Naive B cell (primary cell): Measurements from ENCODE around the gene ASB2. TPM values are rescaled to one million over a fixed set of nuclear protein-coding genes. Genes with fewer than 3 reads are reported as not detected.

Experiments
- ATAC-seq, 2 donors: fragments of 150-1000 bp; cut with Tn5 transposase; 2 replicates each; pipeline ENCODE4 v1.10.0; 2021; ENCODE audit warnings: low read depth in 2 of 2, mild to moderate bottlenecking in 2 of 2, moderate library complexity in 2 of 2
- DNase-seq: peaks from one replicate; pipeline ENCODE4 v3.0.0; 2022
- H3K27ac Mint-ChIP-seq, 6 donors: one replicate each; pipeline ENCODE4 v1.8.0; 2020 to 2022; ENCODE audit warnings: mild to moderate bottlenecking in 6 of 6, mixed read lengths in 6 of 6, moderate library complexity in 5 of 6, inconsistent platforms in 2 of 6
- H3K27me3 Mint-ChIP-seq, 3 donors: one replicate each; pipeline ENCODE4 v1.8.0; 2021 to 2022; ENCODE audit warnings: mixed read lengths in 3 of 3, mild to moderate bottlenecking in 1 of 3
- H3K36me3 Mint-ChIP-seq, 2 donors: one replicate each; pipeline ENCODE4 v1.8.0; 2020 to 2022; ENCODE audit warnings: mixed read lengths in 2 of 2, inconsistent platforms in 1 of 2, mild to moderate bottlenecking in 1 of 2
- H3K4me1 Mint-ChIP-seq, 3 donors: one replicate each; pipeline ENCODE4 v1.8.0; 2020 to 2022; ENCODE audit warnings: mixed read lengths in 3 of 3, inconsistent platforms in 1 of 3, mild to moderate bottlenecking in 1 of 3, moderate library complexity in 1 of 3
- H3K4me3 Mint-ChIP-seq, 8 donors: one replicate each; pipeline ENCODE4 v1.8.0; 2020 to 2022; ENCODE audit warnings: mild to moderate bottlenecking in 8 of 8, mixed read lengths in 8 of 8, moderate library complexity in 8 of 8, inconsistent platforms in 2 of 8
- H3K9me3 Mint-ChIP-seq, 7 donors: one replicate each; pipeline ENCODE4 v1.8.0; 2020 to 2022; ENCODE audit warnings: mixed read lengths in 7 of 7, mild to moderate bottlenecking in 5 of 7, inconsistent platforms in 2 of 7, moderate library complexity in 1 of 7
- polyA plus RNA-seq, 6 donors: library from polyadenylated mRNA; unstranded; fragments of 300-500 nt; fragmentation: Illumina TruSeq; gene quantifications; one replicate each; pipeline ENCODE4 v1.2.3, GENCODE V29; 2021; ENCODE audit warnings: low read depth in 6 of 6

Gene ASB2
- polyA plus RNA-seq, 6 donors from 2014 or later = 0.18 to 0.62 (median 0.29) TPM; not detected in 3

- Mint-ChIP-seq H3K4me3 (peak overlapping the region; percentile 8 to 85 (median 71)), H3K36me3 (no peaks in the 10 kb centered on the region), H3K27ac (peak overlapping the region; percentile 11 to 96 (median 70)), H3K27me3 (peaks cover 0 to 7% (median 0%) of the 10 kb centered on the region in 3 donors), H3K9me3 (no peaks in the 10 kb centered on the region), H3K4me1 (peaks cover 45 to 76% (median 62%) of the 10 kb centered on the region in 3 donors)
- DNase-seq (peak; percentile 47), ATAC-seq (peak; percentile 68 to 71)
Measured at GRCh38 chr14:93954900-93955849, 21.2 kb downstream of the ASB2 start.

DNA sequence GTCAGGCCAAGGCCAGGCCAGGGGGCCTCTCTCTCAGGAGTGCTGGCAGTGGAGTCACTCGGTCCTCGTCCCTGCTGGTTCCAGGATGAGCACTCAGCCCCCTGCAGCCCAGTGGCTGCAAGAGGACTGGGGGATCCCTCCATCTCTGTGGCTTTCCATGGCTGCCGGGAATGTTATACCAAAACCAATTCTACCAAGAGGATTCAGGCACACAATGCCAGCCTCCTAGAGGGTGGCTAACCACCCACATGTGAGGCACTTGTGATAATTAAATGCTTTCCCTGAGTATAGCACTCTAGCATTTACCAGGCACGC, 21.9 kb downstream of the ASB2 start:
- no peaks in the 10 kb centered on the region for H3K36me3 Mint-ChIP-seq
- peaks cover 38 to 69% (median 55%) of the 10 kb centered on the region in 3 donors for H3K4me1 Mint-ChIP-seq
- no peak for DNase-seq
- H3K27ac Mint-ChIP-seq = peak overlapping the region in 5 of 6 donors; percentile 4 to 96 (median 24)
- H3K9me3 Mint-ChIP-seq = no peaks in the 10 kb centered on the region
- ATAC-seq = no peak
- peaks cover 0 to 9% (median 0%) of the 10 kb centered on the region in 3 donors for H3K27me3 Mint-ChIP-seq
- peak overlapping the region in 2 of 8 donors; percentile 73 to 74 for H3K4me3 Mint-ChIP-seq

DNA sequence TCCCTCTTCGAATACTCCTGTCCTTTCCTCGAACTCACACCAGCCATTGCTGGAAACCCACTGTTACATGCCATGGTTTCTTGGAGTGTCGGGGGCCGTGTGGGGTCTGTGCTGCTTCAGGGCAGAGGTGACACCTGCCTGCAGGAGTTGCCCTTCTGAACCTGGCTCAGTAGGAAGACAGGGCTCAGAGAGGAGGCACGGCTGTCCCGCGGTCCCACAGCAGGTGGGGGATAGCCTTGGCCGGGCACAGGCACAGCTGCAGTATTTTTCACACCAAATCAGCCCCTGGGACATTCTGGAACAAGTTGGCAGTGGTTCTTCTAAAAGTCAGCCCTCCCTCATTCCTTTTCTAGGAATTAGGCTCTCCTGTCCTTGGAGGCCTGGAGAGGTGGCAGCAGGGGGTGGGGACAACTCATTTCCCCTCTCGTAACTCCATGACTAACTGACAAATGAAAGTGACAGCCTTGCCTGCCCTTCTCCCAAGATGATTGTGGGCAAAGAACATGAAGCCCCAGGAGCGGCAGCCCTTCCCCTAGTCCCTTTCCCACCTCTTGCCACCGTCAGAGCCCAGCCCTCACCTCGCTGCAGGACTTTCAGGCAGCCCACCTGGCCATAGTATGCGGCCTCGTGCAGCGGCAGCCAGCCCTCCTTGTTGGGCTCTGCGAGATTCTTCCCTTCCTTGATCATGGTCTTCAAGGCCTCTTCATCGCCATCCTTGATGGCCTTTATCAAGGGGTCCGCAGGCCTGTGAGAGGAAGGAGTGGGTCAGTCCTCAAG, 22.4 kb downstream of the ASB2 start:
- H3K9me3 Mint-ChIP-seq = no peaks in the 10 kb centered on the region
- peaks cover 0 to 9% (median 0%) of the 10 kb centered on the region in 3 donors for H3K27me3 Mint-ChIP-seq
- ATAC-seq (no peak), DNase-seq (no peak)
- H3K36me3 Mint-ChIP-seq = no peaks in the 10 kb centered on the region
- peak overlapping the region in 4 of 6 donors; percentile 11 to 96 (median 56) for H3K27ac Mint-ChIP-seq
- H3K4me1 Mint-ChIP-seq = peaks cover 32 to 64% (median 49%) of the 10 kb centered on the region in 3 donors
- H3K4me3 Mint-ChIP-seq = peak overlapping the region in 1 of 8 donors; percentile 58

- no peak for ATAC-seq
- H3K9me3 Mint-ChIP-seq = no peaks in the 10 kb centered on the region
- peaks cover 0 to 9% (median 0%) of the 10 kb centered on the region in 3 donors for H3K27me3 Mint-ChIP-seq
- H3K27ac Mint-ChIP-seq = peak overlapping the region in 1 of 6 donors; percentile 74
- no peak for DNase-seq
- no peak overlapping the region for H3K4me3 Mint-ChIP-seq
- H3K36me3 Mint-ChIP-seq = no peaks in the 10 kb centered on the region
- H3K4me1 Mint-ChIP-seq = peaks cover 29 to 57% (median 44%) of the 10 kb centered on the region in 3 donors
Measured at GRCh38 chr14:93953263-93953662, 23.1 kb downstream of the ASB2 start.

DNA sequence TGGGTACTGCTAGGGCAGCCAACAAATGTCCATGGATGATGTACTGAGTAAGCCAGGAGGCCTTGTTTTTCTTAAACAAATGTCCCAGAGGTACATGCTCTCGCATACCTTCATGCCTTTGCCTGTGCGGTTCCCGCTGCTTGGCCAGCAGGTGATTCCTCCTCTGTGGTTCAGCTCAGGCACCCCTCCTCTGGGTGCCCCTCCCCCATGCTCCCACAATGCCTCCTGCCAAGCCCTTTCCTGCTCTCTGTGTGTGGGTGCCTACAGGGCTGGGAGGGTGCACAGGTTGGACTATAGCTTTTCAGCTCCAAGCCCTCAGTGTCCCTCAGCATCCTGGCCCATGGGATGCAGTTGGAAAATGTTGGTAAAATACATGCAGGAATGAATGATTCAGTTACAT, 23.5 kb downstream of the ASB2 start:
- H3K4me3 Mint-ChIP-seq = no peak overlapping the region
- H3K9me3 Mint-ChIP-seq = no peaks in the 10 kb centered on the region
- DNase-seq = no peak
- H3K27ac Mint-ChIP-seq = no peak overlapping the region
- peaks cover 0 to 9% (median 0%) of the 10 kb centered on the region in 3 donors for H3K27me3 Mint-ChIP-seq
- H3K4me1 Mint-ChIP-seq = peaks cover 24 to 53% (median 39%) of the 10 kb centered on the region in 3 donors
- no peaks in the 10 kb centered on the region for H3K36me3 Mint-ChIP-seq
- ATAC-seq = no peak

GRCh38 chr14:93951635-93952540, 24.5 kb downstream of the ASB2 start:
- no peak for DNase-seq

GRCh38 chr14:93950948-93951634, 25.3 kb downstream of the ASB2 start:
- H3K9me3 Mint-ChIP-seq = no peaks in the 10 kb centered on the region
- DNase-seq = no peak
- peak overlapping the region in 1 of 6 donors; percentile 53 for H3K27ac Mint-ChIP-seq
- H3K36me3 Mint-ChIP-seq = no peaks in the 10 kb centered on the region
- ATAC-seq = no peak
- H3K27me3 Mint-ChIP-seq = peaks cover 0 to 20% (median 5%) of the 10 kb centered on the region in 3 donors
- no peak overlapping the region for H3K4me3 Mint-ChIP-seq
- peaks cover 18 to 36% (median 22%) of the 10 kb centered on the region in 3 donors for H3K4me1 Mint-ChIP-seq

More at GRCh38 chr14:93951635-93952540, 24.5 kb downstream of the ASB2 start:
- Mint-ChIP-seq H3K36me3 (no peaks in the 10 kb centered on the region), H3K27ac (no peak overlapping the region), H3K9me3 (no peaks in the 10 kb centered on the region), H3K4me1 (peaks cover 24 to 44% (median 30%) of the 10 kb centered on the region in 3 donors), H3K4me3 (no peak overlapping the region), H3K27me3 (peaks cover 0 to 13% (median 0%) of the 10 kb centered on the region in 3 donors)
- ATAC-seq = no peak

- Mint-ChIP-seq H3K27ac (no peak overlapping the region), H3K36me3 (no peaks in the 10 kb centered on the region), H3K9me3 (no peaks in the 10 kb centered on the region), H3K4me1 (peaks cover 7 to 21% (median 11%) of the 10 kb centered on the region in 3 donors), H3K4me3 (no peak overlapping the region), H3K27me3 (peaks cover 0 to 20% (median 5%) of the 10 kb centered on the region in 3 donors)
- DNase-seq (no peak), ATAC-seq (no peak)
Measured at GRCh38 chr14:93949511-93950075, 26.8 kb downstream of the ASB2 start.

DNA sequence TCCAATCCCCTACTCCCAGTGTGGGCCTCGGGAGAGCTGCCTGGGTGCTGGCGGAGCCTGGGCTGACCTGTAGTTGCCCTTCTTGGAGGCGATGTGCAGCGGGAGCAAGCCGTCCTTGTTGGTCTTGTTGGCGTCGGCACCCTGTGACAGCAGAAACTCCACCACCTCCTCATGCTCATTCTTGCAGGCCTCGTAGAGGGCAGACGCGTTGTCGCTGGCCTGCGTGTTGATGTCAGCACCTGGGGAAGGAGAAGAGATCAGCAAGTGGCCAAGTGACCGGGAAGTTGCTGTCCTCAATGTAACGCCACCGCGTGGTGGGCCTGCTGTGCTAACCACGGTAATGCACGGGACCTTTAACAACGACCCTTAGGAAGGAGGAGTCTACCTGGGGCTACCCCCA, 29.1 kb downstream of the ASB2 start:
- Mint-ChIP-seq H3K27ac (no peak overlapping the region), H3K36me3 (peaks cover 0 to 9% of the 10 kb centered on the region in 2 donors), H3K4me3 (no peak overlapping the region), H3K27me3 (peaks cover 0 to 33% (median 11%) of the 10 kb centered on the region in 3 donors), H3K9me3 (no peaks in the 10 kb centered on the region), H3K4me1 (no peaks in the 10 kb centered on the region)
- ATAC-seq (no peak), DNase-seq (no peak)

DNA sequence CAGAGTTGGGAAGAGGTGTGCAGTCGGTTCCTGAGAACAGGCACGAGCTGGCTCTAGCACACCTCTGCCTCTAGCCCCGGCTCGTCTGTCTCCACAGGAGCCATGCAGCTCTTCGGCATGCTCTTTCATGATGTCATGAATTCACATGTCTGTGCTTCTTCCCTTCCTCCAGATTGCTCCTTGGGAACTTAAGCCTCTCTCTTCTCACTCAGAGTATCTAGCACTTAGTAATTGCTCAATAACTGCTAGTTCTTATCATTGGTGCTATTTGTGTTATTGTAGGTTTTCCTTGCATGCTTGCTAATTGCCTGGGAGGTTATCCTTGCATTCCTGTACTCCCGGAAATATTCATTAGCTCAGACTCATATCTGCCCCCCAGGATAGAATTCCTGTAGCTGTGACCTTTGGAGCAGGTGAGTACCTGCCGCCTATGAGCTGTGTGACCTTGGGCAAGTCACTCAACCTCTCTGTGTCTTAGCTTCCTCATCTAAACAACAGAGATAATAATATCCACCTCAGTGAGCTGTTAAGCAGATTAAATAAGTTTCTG, 29.8 kb downstream of the ASB2 start:
- H3K27ac Mint-ChIP-seq = no peak overlapping the region
- ATAC-seq = no peak

GRCh38 chr14:93946104-93946503, 30.3 kb downstream of the ASB2 start:
- H3K4me1 Mint-ChIP-seq = no peaks in the 10 kb centered on the region
- peaks cover 0 to 9% of the 10 kb centered on the region in 2 donors for H3K36me3 Mint-ChIP-seq
- no peak overlapping the region for H3K27ac Mint-ChIP-seq
- peaks cover 0 to 37% (median 11%) of the 10 kb centered on the region in 3 donors for H3K27me3 Mint-ChIP-seq
- DNase-seq = no peak
- ATAC-seq = no peak
- no peak overlapping the region for H3K4me3 Mint-ChIP-seq
- H3K9me3 Mint-ChIP-seq = no peaks in the 10 kb centered on the region

More for the DNA sequence above, 29.8 kb downstream of the ASB2 start:
- H3K36me3 Mint-ChIP-seq = peaks cover 0 to 9% of the 10 kb centered on the region in 2 donors
- H3K4me1 Mint-ChIP-seq = no peaks in the 10 kb centered on the region
- H3K4me3 Mint-ChIP-seq = no peak overlapping the region
- no peak for DNase-seq
- H3K9me3 Mint-ChIP-seq = no peaks in the 10 kb centered on the region
- H3K27me3 Mint-ChIP-seq = peaks cover 0 to 35% (median 11%) of the 10 kb centered on the region in 3 donors

DNA sequence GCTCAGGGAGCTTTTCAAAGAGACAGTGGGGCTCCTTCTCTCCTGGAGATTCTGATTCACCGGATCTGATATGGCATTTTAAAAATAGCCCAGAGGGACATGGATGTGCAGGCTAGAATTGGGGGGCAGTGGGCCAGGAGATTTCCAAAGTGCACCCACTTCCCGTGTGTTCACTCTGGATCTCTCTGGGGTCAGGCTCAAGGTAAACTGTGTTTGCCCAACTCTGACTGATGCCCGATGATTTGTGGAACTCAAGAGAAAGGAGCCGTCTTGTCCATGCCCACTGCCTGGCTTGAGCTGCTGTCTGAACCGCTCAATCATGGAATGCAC, 31.3 kb downstream of the ASB2 start:
- no peak for DNase-seq
- peaks cover 8 to 30% (median 11%) of the 10 kb centered on the region in 3 donors for H3K27me3 Mint-ChIP-seq
- no peaks in the 10 kb centered on the region for H3K9me3 Mint-ChIP-seq
- no peak overlapping the region for H3K27ac Mint-ChIP-seq
- no peak for ATAC-seq
- peaks cover 0 to 9% of the 10 kb centered on the region in 2 donors for H3K36me3 Mint-ChIP-seq
- H3K4me1 Mint-ChIP-seq = peaks cover 0 to 7% (median 2%) of the 10 kb centered on the region in 3 donors
- no peak overlapping the region for H3K4me3 Mint-ChIP-seq
